Upper lobe of right lung (tissue), 1 donor: ENCODE data around the gene COX10. TPM values are rescaled to one million over a fixed set of nuclear protein-coding genes. Genes with fewer than 3 reads are reported as not detected.

Experiments used
- ATAC-seq: fragments of 200-7000 bp; cut with Tn5 transposase; one replicate; pipeline ENCODE4 v1.9.1; 2020; ENCODE audit warnings: mild to moderate bottlenecking, moderate library complexity
- DNase-seq: peaks from one replicate; pipeline ENCODE4 v3.0.0-alpha.2; 2020
- H3K27ac ChIP-seq: fragments of 200-600 bp; one replicate; pipeline ENCODE4 v1.8.0; 2022
- H3K27me3 ChIP-seq: fragments of 200-600 bp; one replicate; pipeline ENCODE4 v1.8.0; 2022; ENCODE audit warnings: mild to moderate bottlenecking
- H3K36me3 ChIP-seq: fragments of 200-600 bp; one replicate; pipeline ENCODE4 v1.8.0; 2022
- H3K4me1 ChIP-seq: fragments of 200-600 bp; one replicate; pipeline ENCODE4 v1.8.0; 2022
- H3K4me3 ChIP-seq: fragments of 200-600 bp; one replicate; pipeline ENCODE4 v1.8.0; 2022; ENCODE audit warnings: mild to moderate bottlenecking
- H3K9me3 ChIP-seq: fragments of 200-600 bp; one replicate; pipeline ENCODE4 v1.8.0; 2022
- intact Hi-C: fragments of 100-400 bp; cut with DNase I; formaldehyde crosslinking; loops from one replicate; pipeline ENCODE4 v1.11.0; 2022
- total RNA-seq: library from RNA; stranded (reverse); fragmentation: NEBNext Ultra II Directional; extraction: Animal tissue kit (Norgen Biotek cat#: 25700); gene quantifications from one replicate; pipeline ENCODE4 v1.2.1, GENCODE V29; 2021
- TF ChIP-seq, protein P1 (sequence below): fragments of 200-600 bp; IDR thresholded peaks from one replicate; pipeline ENCODE4 v1.8.0; 2022; ENCODE audit warnings: antibody characterized with exemption
- donor health status: DM: no; HTN: yes; CAD: no; lungs with severe emphysema.

Gene COX10
- total RNA-seq, 1 donor from 2014 or later: 13.5 TPM

DNA sequence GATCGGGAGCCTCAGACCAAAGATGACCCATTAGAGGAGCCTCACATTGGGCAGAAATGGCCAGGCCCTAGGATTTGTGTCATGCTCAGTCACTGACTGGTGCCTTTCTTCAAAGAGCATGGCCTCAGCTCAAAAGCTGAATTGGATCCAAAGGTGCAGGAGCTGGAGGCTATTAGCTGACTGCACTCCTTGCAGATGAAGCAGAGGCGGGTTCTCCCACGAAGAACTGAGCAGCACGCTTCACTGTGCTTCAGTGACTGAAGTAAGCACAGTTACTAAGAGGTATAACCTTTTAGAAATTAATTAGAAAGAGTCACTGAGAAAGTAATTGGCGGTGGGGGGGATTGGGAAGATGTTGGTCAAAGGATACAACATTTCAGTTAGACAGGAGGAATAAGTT is 18.7 kb upstream of the COX10 start:
- TF ChIP-seq, protein P1, sequence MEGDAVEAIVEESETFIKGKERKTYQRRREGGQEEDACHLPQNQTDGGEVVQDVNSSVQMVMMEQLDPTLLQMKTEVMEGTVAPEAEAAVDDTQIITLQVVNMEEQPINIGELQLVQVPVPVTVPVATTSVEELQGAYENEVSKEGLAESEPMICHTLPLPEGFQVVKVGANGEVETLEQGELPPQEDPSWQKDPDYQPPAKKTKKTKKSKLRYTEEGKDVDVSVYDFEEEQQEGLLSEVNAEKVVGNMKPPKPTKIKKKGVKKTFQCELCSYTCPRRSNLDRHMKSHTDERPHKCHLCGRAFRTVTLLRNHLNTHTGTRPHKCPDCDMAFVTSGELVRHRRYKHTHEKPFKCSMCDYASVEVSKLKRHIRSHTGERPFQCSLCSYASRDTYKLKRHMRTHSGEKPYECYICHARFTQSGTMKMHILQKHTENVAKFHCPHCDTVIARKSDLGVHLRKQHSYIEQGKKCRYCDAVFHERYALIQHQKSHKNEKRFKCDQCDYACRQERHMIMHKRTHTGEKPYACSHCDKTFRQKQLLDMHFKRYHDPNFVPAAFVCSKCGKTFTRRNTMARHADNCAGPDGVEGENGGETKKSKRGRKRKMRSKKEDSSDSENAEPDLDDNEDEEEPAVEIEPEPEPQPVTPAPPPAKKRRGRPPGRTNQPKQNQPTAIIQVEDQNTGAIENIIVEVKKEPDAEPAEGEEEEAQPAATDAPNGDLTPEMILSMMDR: no peak
- Histone ChIP-seq H3K36me3 (no peaks in the 10 kb centered on the region), H3K4me1 (no peaks in the 10 kb centered on the region), H3K27me3 (no peaks in the 10 kb centered on the region), H3K9me3 (no peaks in the 10 kb centered on the region), H3K4me3 (no peak overlapping the region), H3K27ac (no peak overlapping the region)
- intact Hi-C loops: no loop called here
- no peak for ATAC-seq
- DNase-seq: no peak

DNA sequence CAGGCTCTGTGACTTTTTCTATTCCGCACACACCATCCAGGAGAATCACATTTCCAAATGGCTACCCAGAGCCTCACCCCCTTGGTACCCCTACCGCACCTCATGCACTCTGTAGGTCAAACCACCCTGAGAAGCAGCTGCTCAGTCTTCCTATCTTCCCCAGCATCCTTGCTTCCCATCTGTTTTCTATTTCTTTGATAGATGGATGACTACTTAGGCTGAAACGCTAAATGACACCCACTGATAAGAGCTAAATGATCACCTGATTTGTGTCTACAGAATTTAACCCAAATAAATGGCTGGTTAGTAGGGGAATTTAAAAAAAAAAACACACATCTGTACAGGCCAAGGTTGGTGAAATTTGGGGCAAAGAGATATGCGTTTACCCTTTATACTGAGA is 17.6 kb upstream of the COX10 start:
- TF ChIP-seq, protein P1: no peak
- no peaks in the 10 kb centered on the region for H3K27me3 ChIP-seq
- intact Hi-C loops: no loop called here
- no peak overlapping the region for H3K4me3 ChIP-seq
- no peak for ATAC-seq
- H3K36me3 ChIP-seq: no peaks in the 10 kb centered on the region
- no peaks in the 10 kb centered on the region for H3K4me1 ChIP-seq
- no peaks in the 10 kb centered on the region for H3K9me3 ChIP-seq
- no peak for DNase-seq
- no peak overlapping the region for H3K27ac ChIP-seq

DNA sequence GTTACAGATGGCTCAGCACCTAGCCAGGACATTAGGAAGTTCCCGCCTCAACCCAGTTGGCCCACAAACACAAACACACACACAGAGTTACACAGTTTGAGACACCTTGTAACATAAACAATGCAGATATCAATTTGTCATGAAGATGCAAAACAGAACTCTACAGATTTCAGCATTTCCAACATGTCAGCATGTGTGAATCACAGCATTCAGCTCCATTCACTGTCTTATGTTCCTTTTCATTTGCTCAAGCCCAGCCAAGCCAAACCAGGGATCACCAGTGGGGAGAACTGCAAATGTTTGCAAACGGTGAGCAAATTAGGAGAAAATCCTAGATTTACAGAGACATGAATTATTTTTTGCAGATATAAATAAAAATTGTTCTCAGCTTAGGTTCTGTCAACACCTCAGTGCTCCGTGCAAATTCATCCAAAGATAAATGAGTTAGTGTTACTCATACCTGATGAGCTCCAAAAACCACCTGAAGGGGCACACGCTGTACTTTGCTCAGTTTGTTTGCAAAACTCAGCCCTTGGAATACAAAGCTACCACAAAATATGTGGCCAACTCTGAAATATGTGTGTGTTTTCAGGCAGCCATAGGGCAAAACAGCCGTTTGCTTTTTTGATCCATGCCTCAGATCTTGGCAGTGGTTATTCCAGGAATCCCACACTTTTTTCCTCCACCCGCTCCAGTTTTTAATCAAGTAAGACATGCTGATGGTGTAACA is 16.3 kb upstream of the COX10 start:
- no peak for ATAC-seq
- H3K4me1 ChIP-seq: no peaks in the 10 kb centered on the region
- intact Hi-C loops: no loop called here
- no peaks in the 10 kb centered on the region for H3K27me3 ChIP-seq
- no peak overlapping the region for H3K27ac ChIP-seq
- H3K4me3 ChIP-seq: no peak overlapping the region
- no peaks in the 10 kb centered on the region for H3K9me3 ChIP-seq
- TF ChIP-seq, protein P1: no peak
- no peak for DNase-seq
- no peaks in the 10 kb centered on the region for H3K36me3 ChIP-seq

DNA sequence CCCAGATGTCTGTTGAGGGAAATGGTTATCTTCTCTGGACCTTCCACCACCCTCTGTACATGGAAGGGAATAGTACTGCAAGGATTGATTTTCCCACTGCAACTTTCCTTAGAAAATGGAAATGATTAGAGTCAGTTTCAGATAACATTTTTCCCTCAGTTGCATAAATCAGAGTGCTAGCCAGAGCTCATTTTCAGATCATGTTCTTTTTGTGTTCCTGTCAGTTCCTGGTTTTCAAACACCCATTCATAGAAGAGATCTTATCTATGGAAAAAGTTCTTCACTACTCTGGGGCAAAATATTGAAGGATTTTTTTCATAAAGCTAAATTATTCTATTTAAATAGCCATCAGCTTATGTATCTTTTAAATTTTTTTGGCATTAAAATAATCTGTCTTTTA is 11.7 kb upstream of the COX10 start:
- Histone ChIP-seq H3K36me3 (no peaks in the 10 kb centered on the region), H3K4me3 (no peak overlapping the region), H3K9me3 (no peaks in the 10 kb centered on the region), H3K27me3 (no peaks in the 10 kb centered on the region), H3K4me1 (peaks cover 5% of the 10 kb centered on the region), H3K27ac (no peak overlapping the region)
- ATAC-seq (no peak), DNase-seq (no peak)
- intact Hi-C loops: no loop called here
- TF ChIP-seq, protein P1: no peak

DNA sequence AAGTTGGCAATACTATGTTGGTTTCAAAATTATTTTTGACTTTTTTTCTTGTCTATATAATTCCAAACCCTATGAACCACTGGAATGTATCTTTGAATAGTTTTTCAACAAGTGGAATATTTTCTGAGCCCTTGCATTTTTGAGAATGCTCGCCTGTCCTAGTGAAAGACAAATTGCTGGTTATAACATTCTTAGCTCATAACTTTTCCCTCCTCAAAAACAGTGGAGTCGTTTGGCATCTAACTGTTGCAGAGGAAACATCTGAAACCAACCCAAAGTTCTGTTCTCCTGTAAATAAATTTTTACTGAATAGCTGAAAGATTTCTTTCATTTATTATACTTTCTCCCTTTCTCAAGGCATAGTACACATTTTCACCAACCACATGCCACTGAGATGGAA is 11.3 kb upstream of the COX10 start:
- Histone ChIP-seq H3K4me3 (no peak overlapping the region), H3K4me1 (peaks cover 7% of the 10 kb centered on the region), H3K27ac (no peak overlapping the region), H3K36me3 (no peaks in the 10 kb centered on the region), H3K27me3 (no peaks in the 10 kb centered on the region), H3K9me3 (no peaks in the 10 kb centered on the region)
- intact Hi-C loops: no loop called here
- DNase-seq: no peak
- TF ChIP-seq, protein P1: no peak
- ATAC-seq: no peak

DNA sequence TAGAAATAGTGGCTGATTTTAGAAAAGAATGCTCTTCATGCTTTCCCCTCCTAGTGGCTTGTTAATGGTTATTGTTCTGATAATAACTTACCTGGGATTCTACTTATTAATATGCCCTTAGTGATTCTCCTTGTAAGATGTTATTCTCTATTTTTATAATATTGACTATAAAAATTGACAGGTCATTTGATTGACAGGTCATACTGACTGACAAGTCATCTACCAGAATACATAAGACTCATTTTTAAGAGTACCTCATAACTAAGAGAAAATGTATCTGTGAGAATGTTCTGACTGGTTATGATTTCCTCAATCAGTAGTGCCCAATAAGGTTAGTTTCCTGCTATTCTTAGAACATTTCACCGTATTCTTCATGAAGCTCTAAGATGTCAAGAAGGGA is 8.6 kb upstream of the COX10 start:
- H3K4me1 ChIP-seq: peaks cover 7% of the 10 kb centered on the region
- intact Hi-C loops: no loop called here
- H3K36me3 ChIP-seq: no peaks in the 10 kb centered on the region
- no peaks in the 10 kb centered on the region for H3K9me3 ChIP-seq
- H3K27me3 ChIP-seq: no peaks in the 10 kb centered on the region
- H3K4me3 ChIP-seq: no peak overlapping the region
- TF ChIP-seq, protein P1: no peak
- no peak for ATAC-seq
- no peak for DNase-seq
- H3K27ac ChIP-seq: no peak overlapping the region
